Osteocyte (in vitro differentiated cells): ENCODE results near the gene TSPAN8. TPM values are rescaled to one million over a fixed set of nuclear protein-coding genes. Genes with fewer than 3 reads are reported as not detected.

Experiments
- DNase-seq: peaks from one replicate; pipeline ENCODE4 v3.0.0; 2021; ENCODE audit warnings: mixed read lengths; ENCODE audit not compliant: unreplicated experiment; ENCODE audit errors: extremely low spot score
- H3K27ac Mint-ChIP-seq: one replicate; pipeline ENCODE4 v1.8.0; 2021; ENCODE audit warnings: mild to moderate bottlenecking, mixed read lengths; ENCODE audit not compliant: unreplicated experiment
- H3K27me3 Mint-ChIP-seq: one replicate; pipeline ENCODE4 v1.8.0; 2021; ENCODE audit warnings: mixed read lengths; ENCODE audit not compliant: unreplicated experiment
- H3K36me3 Mint-ChIP-seq: one replicate; pipeline ENCODE4 v1.8.0; 2021; ENCODE audit warnings: mixed read lengths; ENCODE audit not compliant: unreplicated experiment
- H3K4me1 Mint-ChIP-seq: one replicate; pipeline ENCODE4 v1.8.0; 2021; ENCODE audit warnings: mixed read lengths; ENCODE audit not compliant: unreplicated experiment
- H3K4me3 Mint-ChIP-seq: one replicate; pipeline ENCODE4 v1.8.0; 2021; ENCODE audit warnings: mild to moderate bottlenecking, moderate library complexity, mixed read lengths; ENCODE audit not compliant: unreplicated experiment
- H3K9me3 Mint-ChIP-seq: one replicate; pipeline ENCODE4 v1.8.0; 2021; ENCODE audit warnings: mixed read lengths; ENCODE audit not compliant: unreplicated experiment
- CTCF ChIP-seq: fragments of 200-600 bp; sonication (generic); IDR thresholded peaks from 2 replicates; pipeline ENCODE4 v1.5.0; 2021; ENCODE audit warnings: antibody characterized with exemption, mild to moderate bottlenecking, moderate library complexity
- long read RNA-seq: library from polyadenylated mRNA; unstranded; transcript quantifications from one replicate; pipeline ENCODE4 v2.0.0, GENCODE V29; 2021
- total RNA-seq: library from RNA; stranded (reverse); gene quantifications from 2 replicates; pipeline ENCODE4 v1.2.1, GENCODE V29; 2021

TSPAN8 gene
- 0.38 TPM in 1 of 2 replicates, not detected in the other for total RNA-seq
- long read RNA-seq, partial matches to known transcripts: 0 of 6 reads
- long read RNA-seq, other reads (novel, unspliced or antisense): 3 of 6 reads

- no peak for DNase-seq
- H3K4me1 Mint-ChIP-seq: peaks cover 8% of the 10 kb centered on the region
- H3K9me3 Mint-ChIP-seq: no peaks in the 10 kb centered on the region
- no peak within 1 kb of the TSS for H3K27ac Mint-ChIP-seq
- peaks cover 18% of the 10 kb centered on the region for H3K27me3 Mint-ChIP-seq
- H3K4me3 Mint-ChIP-seq: no peak within 1 kb of the TSS
- no peak for TF ChIP-seq CTCF
- H3K36me3 Mint-ChIP-seq: no peaks in the 10 kb centered on the region
Observed at GRCh38 chr12:71157601-71158233, at the start of gene TSPAN8. Gene TSPAN8, minus strand, starts transcription at chr12:71157999. Its CDS starts 321 bp downstream, at chr12:71157678.

- Mint-ChIP-seq H3K36me3 (no peaks in the 10 kb centered on the region), H3K27ac (no peak overlapping the region), H3K27me3 (no peaks in the 10 kb centered on the region), H3K9me3 (peaks cover 7% of the 10 kb centered on the region), H3K4me1 (no peaks in the 10 kb centered on the region), H3K4me3 (no peak overlapping the region)
- TF ChIP-seq CTCF: no peak
- DNase-seq: no peak
Observed at GRCh38 chr12:71201136-71201679, 43.4 kb upstream of the TSPAN8 start.

- Mint-ChIP-seq H3K27ac (no peak overlapping the region), H3K9me3 (peaks cover 4% of the 10 kb centered on the region), H3K36me3 (no peaks in the 10 kb centered on the region), H3K4me3 (no peak overlapping the region), H3K4me1 (no peaks in the 10 kb centered on the region), H3K27me3 (no peaks in the 10 kb centered on the region)
- no peak for TF ChIP-seq CTCF
- no peak for DNase-seq
Observed at GRCh38 chr12:71200706-71201105, 42.9 kb upstream of the TSPAN8 start.

- no peaks in the 10 kb centered on the region for H3K9me3 Mint-ChIP-seq
- no peak overlapping the region for H3K4me3 Mint-ChIP-seq
- peaks cover 15% of the 10 kb centered on the region for H3K27me3 Mint-ChIP-seq
- no peak for TF ChIP-seq CTCF
- H3K27ac Mint-ChIP-seq: no peak overlapping the region
- no peak for DNase-seq
- H3K36me3 Mint-ChIP-seq: no peaks in the 10 kb centered on the region
- H3K4me1 Mint-ChIP-seq: no peaks in the 10 kb centered on the region
Observed at GRCh38 chr12:71197460-71197859, 39.7 kb upstream of the TSPAN8 start.

- DNase-seq: no peak
- no peaks in the 10 kb centered on the region for H3K36me3 Mint-ChIP-seq
- no peaks in the 10 kb centered on the region for H3K4me1 Mint-ChIP-seq
- H3K9me3 Mint-ChIP-seq: no peaks in the 10 kb centered on the region
- H3K27me3 Mint-ChIP-seq: peaks cover 22% of the 10 kb centered on the region
- no peak for TF ChIP-seq CTCF
- no peak overlapping the region for H3K27ac Mint-ChIP-seq
- no peak overlapping the region for H3K4me3 Mint-ChIP-seq
Observed at GRCh38 chr12:71195338-71195896, 37.6 kb upstream of the TSPAN8 start.
